ENCODE measurements around the gene MAP3K3.
A peak's percentile ranks its signal among the peaks of the same experiment; 100 is the strongest.

Gene MAP3K3

DNA sequence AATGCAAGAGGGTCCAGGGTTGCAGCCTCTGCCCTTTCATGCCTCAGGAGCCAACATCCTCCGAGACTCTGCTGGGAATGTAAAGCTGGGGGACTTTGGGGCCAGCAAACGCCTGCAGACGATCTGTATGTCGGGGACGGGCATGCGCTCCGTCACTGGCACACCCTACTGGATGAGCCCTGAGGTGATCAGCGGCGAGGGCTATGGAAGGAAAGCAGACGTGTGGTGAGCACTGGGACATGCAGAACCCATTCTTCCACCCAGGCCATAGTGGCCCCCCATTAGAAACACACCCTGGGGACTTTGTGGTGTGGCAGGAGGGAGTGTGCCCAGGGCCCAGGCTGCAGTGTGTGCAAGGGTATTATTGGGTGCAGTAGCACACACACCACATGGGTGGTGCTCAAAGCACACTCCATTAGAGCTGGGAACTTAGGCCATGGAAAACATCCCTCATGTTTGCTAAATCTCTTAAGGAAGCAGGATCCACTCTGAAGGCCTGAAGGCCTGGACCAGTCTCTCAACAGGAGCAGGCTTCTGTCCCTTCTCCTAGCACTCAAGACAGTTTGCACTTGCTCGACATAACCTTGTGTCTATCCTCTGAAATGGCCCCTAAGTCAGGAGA, 70.1 kb downstream of the MAP3K3 start:
- no peak for DNase-seq (ENCODE audit: extremely low read depth in 1 of 2, low read depth in 1 of 2)

DNA sequence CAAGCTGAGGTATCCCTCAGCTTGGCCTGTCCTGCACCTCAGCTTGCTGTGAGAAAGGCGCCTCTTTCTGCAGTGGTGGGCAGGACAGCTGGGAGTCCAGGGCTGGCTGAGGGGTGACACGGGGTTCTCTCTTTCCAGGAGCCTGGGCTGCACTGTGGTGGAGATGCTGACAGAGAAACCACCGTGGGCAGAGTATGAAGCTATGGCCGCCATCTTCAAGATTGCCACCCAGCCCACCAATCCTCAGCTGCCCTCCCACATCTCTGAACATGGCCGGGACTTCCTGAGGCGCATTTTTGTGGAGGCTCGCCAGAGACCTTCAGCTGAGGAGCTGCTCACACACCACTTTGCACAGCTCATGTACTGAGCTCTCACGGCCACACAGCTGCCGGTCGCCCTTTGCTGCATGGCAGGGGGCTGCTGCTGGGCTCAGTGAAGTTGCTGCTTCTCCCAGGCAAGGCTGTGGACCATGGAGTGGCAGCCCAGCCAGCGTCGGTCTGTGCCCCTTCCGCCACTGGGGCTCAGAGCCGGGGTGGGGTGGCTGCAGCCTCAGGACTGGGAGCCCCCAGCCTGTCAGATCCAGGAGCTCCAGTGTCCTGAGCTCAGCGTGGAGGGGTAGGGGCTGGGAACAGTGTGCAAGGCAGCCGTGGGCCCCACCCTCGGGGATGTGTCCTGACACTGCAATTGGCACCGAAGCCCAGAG, 71.3 kb downstream of the MAP3K3 start:
- no peak for DNase-seq (ENCODE audit: extremely low read depth in 1 of 2, low read depth in 1 of 2)

GRCh38 chr17:63694229-63694949, 72.2 kb downstream of the MAP3K3 start:
- DNase-seq (ENCODE audit: extremely low read depth in 1 of 2, low read depth in 1 of 2): no peak

GRCh38 chr17:63694950-63695773, 72.9 kb downstream of the MAP3K3 start:
- no peak for DNase-seq (ENCODE audit: extremely low read depth in 1 of 2, low read depth in 1 of 2)

DNA sequence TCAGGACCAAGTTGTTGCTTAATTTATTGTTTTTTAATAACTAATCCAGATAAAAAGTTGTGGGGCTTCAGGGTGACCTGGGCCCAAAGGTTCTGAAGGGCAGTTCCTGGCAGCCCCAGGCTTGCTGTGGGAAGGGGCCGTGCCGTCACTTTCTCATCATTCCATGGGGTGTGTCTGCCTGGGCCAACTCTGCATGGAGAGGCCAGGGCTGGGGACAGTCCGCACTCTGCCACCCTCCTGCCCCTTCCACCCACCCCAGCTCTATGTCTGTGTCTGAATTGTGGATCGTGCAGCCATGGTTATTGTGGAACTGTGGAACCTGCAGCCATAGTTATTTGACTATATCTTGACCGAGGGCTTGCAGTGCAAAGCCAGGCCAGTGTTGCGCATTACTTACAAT, 73.7 kb downstream of the MAP3K3 start:
- no peak for DNase-seq (ENCODE audit: extremely low read depth in 1 of 2, low read depth in 1 of 2)

GRCh38 chr17:63696381-63696961, 74.3 kb downstream of the MAP3K3 start:
- no peak for DNase-seq (ENCODE audit: extremely low read depth in 1 of 2, low read depth in 1 of 2)

GRCh38 chr17:63697341-63698286, 75.4 kb downstream of the MAP3K3 start:
- peak; percentile 53 to 80 for DNase-seq (ENCODE audit: extremely low read depth in 1 of 2, low read depth in 1 of 2)

GRCh38 chr17:63698381-63698885, 76.2 kb downstream of the MAP3K3 start:
- DNase-seq (ENCODE audit: extremely low read depth in 1 of 2, low read depth in 1 of 2): no peak

- peak; percentile 65 to 75 for DNase-seq (ENCODE audit: extremely low read depth in 1 of 2, low read depth in 1 of 2)
These were observed 76.8 kb downstream of the MAP3K3 start for GRCh38 chr17:63698886-63699637.

GRCh38 chr17:63699638-63700527, 77.7 kb downstream of the MAP3K3 start, which contains the start of gene LIMD2:
Gene LIMD2 (minus strand): TSS chr17:63700125. CDS start chr17:63699298, 827 bp downstream.
- peak; percentile 71 to 74 for DNase-seq (ENCODE audit: extremely low read depth in 1 of 2, low read depth in 1 of 2)

GRCh38 chr17:63700528-63701455, 78.6 kb downstream of the MAP3K3 start:
- no peak for DNase-seq (ENCODE audit: extremely low read depth in 1 of 2, low read depth in 1 of 2)

GRCh38 chr17:63701456-63701820, 79.2 kb downstream of the MAP3K3 start:
- DNase-seq (ENCODE audit: extremely low read depth in 1 of 2, low read depth in 1 of 2): no peak

GRCh38 chr17:63701868-63702720, 79.9 kb downstream of the MAP3K3 start:
- peak in 1 of 2 donors; percentile 75 for DNase-seq (ENCODE audit: extremely low read depth in 1 of 2, low read depth in 1 of 2)

- DNase-seq (ENCODE audit: extremely low read depth in 1 of 2, low read depth in 1 of 2): no peak
These were observed 80.5 kb downstream of the MAP3K3 start for GRCh38 chr17:63702721-63703015.

- DNase-seq (ENCODE audit: extremely low read depth in 1 of 2, low read depth in 1 of 2): no peak
These were observed 80.8 kb downstream of the MAP3K3 start for GRCh38 chr17:63703029-63703428.
